ENCODE measurements around the gene NT5C1A.

The NT5C1A gene

GRCh38 chr1:39657402-39657801, 14.5 kb downstream of the NT5C1A start:
- H3K4me3 ChIP-seq (ENCODE audit: low read length) = no peak overlapping the region
- TF ChIP-seq, protein P1, sequence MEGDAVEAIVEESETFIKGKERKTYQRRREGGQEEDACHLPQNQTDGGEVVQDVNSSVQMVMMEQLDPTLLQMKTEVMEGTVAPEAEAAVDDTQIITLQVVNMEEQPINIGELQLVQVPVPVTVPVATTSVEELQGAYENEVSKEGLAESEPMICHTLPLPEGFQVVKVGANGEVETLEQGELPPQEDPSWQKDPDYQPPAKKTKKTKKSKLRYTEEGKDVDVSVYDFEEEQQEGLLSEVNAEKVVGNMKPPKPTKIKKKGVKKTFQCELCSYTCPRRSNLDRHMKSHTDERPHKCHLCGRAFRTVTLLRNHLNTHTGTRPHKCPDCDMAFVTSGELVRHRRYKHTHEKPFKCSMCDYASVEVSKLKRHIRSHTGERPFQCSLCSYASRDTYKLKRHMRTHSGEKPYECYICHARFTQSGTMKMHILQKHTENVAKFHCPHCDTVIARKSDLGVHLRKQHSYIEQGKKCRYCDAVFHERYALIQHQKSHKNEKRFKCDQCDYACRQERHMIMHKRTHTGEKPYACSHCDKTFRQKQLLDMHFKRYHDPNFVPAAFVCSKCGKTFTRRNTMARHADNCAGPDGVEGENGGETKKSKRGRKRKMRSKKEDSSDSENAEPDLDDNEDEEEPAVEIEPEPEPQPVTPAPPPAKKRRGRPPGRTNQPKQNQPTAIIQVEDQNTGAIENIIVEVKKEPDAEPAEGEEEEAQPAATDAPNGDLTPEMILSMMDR (conservative IDR thresholded peaks at IDR 0.05; ENCODE audit: low read length) = no peak
- DNase-seq (ENCODE audit: low read depth) = peak; percentile 79

DNA sequence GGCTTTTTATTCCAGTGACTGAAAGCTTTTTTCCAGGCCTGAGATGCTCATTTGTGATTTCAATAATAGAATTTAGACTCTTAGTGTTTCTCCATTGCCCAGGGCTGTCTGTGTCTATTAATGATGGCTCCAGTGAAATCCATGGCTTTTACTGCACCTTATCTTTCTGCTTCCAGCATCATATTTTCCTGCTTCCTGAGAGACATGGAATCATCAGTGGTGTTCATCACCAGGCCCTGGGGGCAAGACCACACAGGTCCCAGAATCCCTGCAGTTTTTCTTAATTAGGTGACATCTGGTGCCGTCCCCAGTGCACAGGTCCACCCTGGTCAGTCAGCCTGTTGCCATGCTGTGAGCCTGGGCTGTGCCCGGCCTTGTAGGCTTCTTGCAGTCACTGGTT, 15.5 kb downstream of the NT5C1A start:
- H3K4me3 ChIP-seq (ENCODE audit: low read length) = no peak overlapping the region
- no peak for DNase-seq (ENCODE audit: low read depth)
- TF ChIP-seq, protein P1 (conservative IDR thresholded peaks at IDR 0.05; ENCODE audit: low read length) = no peak

GRCh38 chr1:39655578-39656268, 16.2 kb downstream of the NT5C1A start:
- H3K4me3 ChIP-seq (ENCODE audit: low read length) = no peak overlapping the region
- TF ChIP-seq, protein P1 (conservative IDR thresholded peaks at IDR 0.05; ENCODE audit: low read length) = no peak
- DNase-seq (ENCODE audit: low read depth) = no peak

GRCh38 chr1:39654291-39654690, 17.6 kb downstream of the NT5C1A start:
- TF ChIP-seq, protein P1 (conservative IDR thresholded peaks at IDR 0.05; ENCODE audit: low read length) = no peak
- H3K4me3 ChIP-seq (ENCODE audit: low read length) = no peak overlapping the region
- no peak for DNase-seq (ENCODE audit: low read depth)

DNA sequence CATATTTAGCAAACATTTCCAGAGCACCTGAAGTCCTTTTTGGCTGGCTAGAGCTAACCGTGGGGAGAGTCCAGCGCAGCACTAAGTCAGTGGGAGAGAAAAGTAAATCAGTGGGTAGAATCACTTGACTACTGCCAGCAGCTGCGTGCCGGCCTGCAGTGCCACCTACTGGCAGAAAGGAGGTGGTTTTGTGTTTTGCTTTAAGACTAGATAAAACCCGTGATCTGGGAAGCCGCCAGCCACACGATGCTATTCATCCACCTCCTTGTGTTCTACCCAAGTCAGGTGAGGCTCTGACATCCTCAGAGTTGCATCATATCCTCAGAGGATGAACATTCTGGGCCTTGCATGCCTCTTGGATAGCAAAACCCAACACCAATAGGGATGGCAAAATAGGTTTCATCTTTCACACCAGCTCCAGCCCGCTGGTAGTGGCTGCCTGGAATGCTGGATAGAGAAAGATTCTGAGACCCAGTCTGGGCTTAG, 18.3 kb downstream of the NT5C1A start:
- no peak overlapping the region; the same call in 1 of the 2 replicates for H3K4me3 ChIP-seq (ENCODE audit: low read length)
- DNase-seq (ENCODE audit: low read depth) = peak; percentile 78
- TF ChIP-seq, protein P1 (conservative IDR thresholded peaks at IDR 0.05; ENCODE audit: low read length) = peak; percentile 92

DNA sequence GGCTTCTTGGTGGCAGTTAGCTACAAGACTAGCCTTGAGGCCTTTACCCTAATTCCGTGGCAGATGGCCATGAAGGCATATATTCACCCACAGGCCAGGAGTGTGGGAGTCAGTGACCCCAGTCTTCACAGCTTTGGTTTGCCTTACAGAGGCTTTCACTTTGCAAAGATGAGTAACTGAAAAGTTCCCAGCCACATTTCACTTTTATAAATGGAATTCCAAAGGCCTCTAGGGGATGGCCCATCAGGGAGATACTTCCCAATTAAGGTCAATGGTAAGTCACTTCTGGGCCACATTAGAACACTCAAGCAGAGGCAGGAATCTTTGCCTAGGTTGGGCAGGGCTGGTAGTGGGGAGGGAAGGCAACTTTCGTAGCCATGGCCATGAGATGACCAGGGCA, 19.4 kb downstream of the NT5C1A start:
- no peak overlapping the region for H3K4me3 ChIP-seq (ENCODE audit: low read length)
- no peak for DNase-seq (ENCODE audit: low read depth)
- TF ChIP-seq, protein P1 (conservative IDR thresholded peaks at IDR 0.05; ENCODE audit: low read length) = no peak

DNA sequence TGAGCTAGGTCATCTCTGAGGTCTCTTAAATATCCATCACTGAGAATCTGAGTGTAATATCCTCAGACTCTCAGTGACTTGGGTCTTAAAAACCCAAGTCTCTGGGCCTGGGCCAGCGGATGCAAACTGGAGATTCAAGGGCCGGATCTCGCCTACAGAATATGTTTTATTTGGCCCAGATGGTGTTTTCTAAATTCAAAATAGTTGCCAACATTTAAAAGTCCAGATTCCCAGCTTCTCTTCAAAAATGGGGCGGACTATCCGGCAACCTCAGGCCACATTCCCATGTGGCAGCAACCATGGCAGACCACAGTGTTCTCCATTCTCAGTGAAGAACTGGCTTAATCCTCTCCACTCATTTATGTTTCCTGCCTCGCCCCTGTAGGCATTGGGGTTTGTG, 19.8 kb downstream of the NT5C1A start:
- DNase-seq (ENCODE audit: low read depth) = no peak
- no peak overlapping the region for H3K4me3 ChIP-seq (ENCODE audit: low read length)
- TF ChIP-seq, protein P1 (conservative IDR thresholded peaks at IDR 0.05; ENCODE audit: low read length) = no peak
